Mesendoderm (in vitro differentiated cells): Measurements from ENCODE around the gene PRRG3.

Source experiments
- DNase-seq: peaks from one replicate; pipeline ENCODE4 v3.0.0; 2013
- H2AK5ac ChIP-seq: 2 replicates; pipeline ENCODE4 v1.6.1; 2013; ENCODE audit warnings: low read length, inconsistent platforms
- H2BK120ac ChIP-seq: 2 replicates; pipeline ENCODE4 v1.6.1; 2013; ENCODE audit warnings: low read depth, mild to moderate bottlenecking, low read length, moderate library complexity, mixed read lengths
- H2BK15ac ChIP-seq: replicated peaks from 2 replicates; pipeline ENCODE4 v1.6.1; 2013; ENCODE audit warnings: low read depth, mild to moderate bottlenecking, moderate library complexity
- H2BK5ac ChIP-seq: 2 replicates; pipeline ENCODE4 v1.6.1; 2013; ENCODE audit warnings: low read length, inconsistent platforms
- H3K18ac ChIP-seq: 2 replicates; pipeline ENCODE4 v1.6.1; 2013; ENCODE audit warnings: mild to moderate bottlenecking, low read length, mixed read lengths
- H3K23ac ChIP-seq: one replicate; pipeline ENCODE4 v1.6.1; 2013; ENCODE audit warnings: low read length
- H3K27ac ChIP-seq: 2 replicates; pipeline ENCODE4 v1.5.1; 2013; ENCODE audit warnings: low read depth, mild to moderate bottlenecking, inconsistent platforms, low read length, moderate library complexity
- H3K27me3 ChIP-seq: 2 replicates; pipeline ENCODE4 v1.6.1; 2013; ENCODE audit warnings: low read length, control low read depth, mild to moderate bottlenecking, inconsistent platforms; ENCODE audit not compliant: insufficient read depth, poor library complexity
- H3K36me3 ChIP-seq: 2 replicates; pipeline ENCODE4 v1.6.1; 2013; ENCODE audit warnings: low read length, inconsistent platforms; ENCODE audit not compliant: control insufficient read depth, insufficient read depth
- H3K4ac ChIP-seq: one replicate; pipeline ENCODE4 v1.6.1; 2013; ENCODE audit warnings: low read depth, mild to moderate bottlenecking, low read length, moderate library complexity
- H3K4me1 ChIP-seq: 2 replicates; pipeline ENCODE4 v1.6.1; 2013; ENCODE audit warnings: low read depth, low read length, inconsistent platforms; ENCODE audit not compliant: control insufficient read depth
- H3K4me2 ChIP-seq: 2 replicates; pipeline ENCODE4 v1.6.1; 2013; ENCODE audit warnings: low read length
- H3K4me3 ChIP-seq: 2 replicates; pipeline ENCODE4 v1.5.1; 2013; ENCODE audit warnings: mild to moderate bottlenecking, low read length
- H3K56ac ChIP-seq: one replicate; pipeline ENCODE4 v1.6.1; 2013; ENCODE audit warnings: low read length
- H3K79me1 ChIP-seq: 2 replicates; pipeline ENCODE4 v1.6.1; 2013; ENCODE audit warnings: low read length, inconsistent platforms
- H3K79me2 ChIP-seq: 2 replicates; pipeline ENCODE4 v1.6.1; 2013; ENCODE audit warnings: mild to moderate bottlenecking, low read length; ENCODE audit not compliant: control insufficient read depth, insufficient read depth
- H3K9ac ChIP-seq: 2 replicates; pipeline ENCODE4 v1.6.1; 2013; ENCODE audit warnings: low read length, inconsistent platforms
- H4K5ac ChIP-seq: one replicate; pipeline ENCODE4 v1.6.1; 2013; ENCODE audit warnings: low read length
- H4K8ac ChIP-seq: one replicate; pipeline ENCODE4 v1.6.1; 2013; ENCODE audit warnings: low read depth, mild to moderate bottlenecking, control low read depth, low read length, moderate library complexity
- WGBS: extraction: QIAGEN DNeasy Blood & Tissue Kit; methylation state at CpG from one replicate; pipeline ENCODE4 v1.1.7; 2013; ENCODE audit warnings: low lambda C conversion rate, missing lambda C conversion rate; ENCODE audit not compliant: insufficient coverage; ENCODE audit errors: extremely low coverage; 5-methylcytosine and 5-hydroxymethylcytosine counted together

PRRG3 gene

GRCh38 chrX:151726751-151727150 lies 31.5 kb downstream of the PRRG3 start:
- H3K27me3 ChIP-seq, result no peaks in the 10 kb centered on the region
- H3K79me2 ChIP-seq, result no peaks in the 10 kb centered on the region
- no CpG with 5 or more reads among the region's 5 CpGs for WGBS
- no peak overlapping the region for H2BK120ac ChIP-seq
- H2BK5ac ChIP-seq, result no peak overlapping the region
- H3K4me2 ChIP-seq, result no peak overlapping the region
- H3K79me1 ChIP-seq, result no peaks in the 10 kb centered on the region
- H3K27ac ChIP-seq, result no peak overlapping the region
- no peak overlapping the region for H4K8ac ChIP-seq
- H3K23ac ChIP-seq, result no peak overlapping the region
- no peak overlapping the region for H3K56ac ChIP-seq
- H3K36me3 ChIP-seq, result no peaks in the 10 kb centered on the region
- H3K4ac ChIP-seq, result no peak overlapping the region
- H4K5ac ChIP-seq, result no peak overlapping the region
- no peak overlapping the region for H3K9ac ChIP-seq
- no peak overlapping the region for H3K18ac ChIP-seq
- DNase-seq, result no peak
- no peak overlapping the region for H2BK15ac ChIP-seq
- no peaks in the 10 kb centered on the region for H3K4me1 ChIP-seq
- no peak overlapping the region for H3K4me3 ChIP-seq
- no peak overlapping the region for H2AK5ac ChIP-seq

- no peak overlapping the region for H3K23ac ChIP-seq
- H2BK15ac ChIP-seq, result no peak overlapping the region
- no CpG with 5 or more reads among the region's 4 CpGs for WGBS
These were observed 32.1 kb downstream of the PRRG3 start for GRCh38 chrX:151727346-151727745.

GRCh38 chrX:151729056-151729725 lies 33.9 kb downstream of the PRRG3 start:
- Histone ChIP-seq H3K36me3 (no peaks in the 10 kb centered on the region), H3K18ac (no peak overlapping the region), H3K9ac (no peak overlapping the region), H3K56ac (no peak overlapping the region), H3K4me3 (no peak overlapping the region), H3K23ac (no peak overlapping the region), H3K27me3 (no peaks in the 10 kb centered on the region), H3K4ac (no peak overlapping the region), H2AK5ac (no peak overlapping the region), H3K4me1 (no peaks in the 10 kb centered on the region), H3K27ac (no peak overlapping the region), H2BK120ac (no peak overlapping the region), H2BK15ac (no peak overlapping the region), H3K4me2 (no peak overlapping the region), H4K5ac (no peak overlapping the region), H4K8ac (no peak overlapping the region), H2BK5ac (no peak overlapping the region), H3K79me2 (no peaks in the 10 kb centered on the region), H3K79me1 (no peaks in the 10 kb centered on the region)
- WGBS, result no CpG with 5 or more reads among the region's 4 CpGs
- DNase-seq, result no peak

More at GRCh38 chrX:151727346-151727745, 32.1 kb downstream of the PRRG3 start:
- Histone ChIP-seq H3K79me1 (no peaks in the 10 kb centered on the region), H3K27ac (no peak overlapping the region), H3K4me2 (no peak overlapping the region), H4K5ac (no peak overlapping the region), H3K27me3 (no peaks in the 10 kb centered on the region), H4K8ac (no peak overlapping the region), H3K9ac (no peak overlapping the region), H3K79me2 (no peaks in the 10 kb centered on the region), H3K4ac (no peak overlapping the region), H3K4me1 (no peaks in the 10 kb centered on the region), H3K36me3 (no peaks in the 10 kb centered on the region), H2AK5ac (no peak overlapping the region), H3K4me3 (no peak overlapping the region), H3K18ac (no peak overlapping the region), H3K56ac (no peak overlapping the region), H2BK5ac (no peak overlapping the region), H2BK120ac (no peak overlapping the region)
- no peak for DNase-seq

- Histone ChIP-seq H2AK5ac (no peak within 1 kb of the TSS), H3K4me3 (no peak within 1 kb of the TSS), H3K9ac (no peak within 1 kb of the TSS), H2BK120ac (no peak within 1 kb of the TSS), H3K36me3 (no peaks in the 10 kb centered on the region), H3K56ac (no peak within 1 kb of the TSS), H3K4ac (no peak within 1 kb of the TSS), H3K27me3 (no peaks in the 10 kb centered on the region), H3K18ac (no peak within 1 kb of the TSS), H2BK5ac (no peak within 1 kb of the TSS), H3K27ac (no peak within 1 kb of the TSS), H3K79me2 (no peaks in the 10 kb centered on the region), H3K4me2 (no peak within 1 kb of the TSS), H4K5ac (no peak within 1 kb of the TSS), H3K4me1 (no peaks in the 10 kb centered on the region), H3K79me1 (no peaks in the 10 kb centered on the region), H3K23ac (no peak within 1 kb of the TSS), H4K8ac (no peak within 1 kb of the TSS), H2BK15ac (no peak within 1 kb of the TSS)
- no peak for DNase-seq
- WGBS, result no CpG with 5 or more reads among the region's 4 CpGs
These were observed 39.2 kb downstream of the PRRG3 start, which contains the start of gene CNGA2 for GRCh38 chrX:151734446-151734845. Gene CNGA2, plus strand, starts transcription at chrX:151734746. Its CDS starts 3,738 bp downstream, at chrX:151738484.

GRCh38 chrX:151735219-151735618 lies 40.0 kb downstream of the PRRG3 start:
- Histone ChIP-seq H3K27me3 (no peaks in the 10 kb centered on the region), H3K18ac (no peak overlapping the region), H3K56ac (no peak overlapping the region), H3K4me1 (no peaks in the 10 kb centered on the region), H4K5ac (no peak overlapping the region), H3K4me3 (no peak overlapping the region), H2BK120ac (no peak overlapping the region), H3K79me2 (no peaks in the 10 kb centered on the region), H2BK5ac (no peak overlapping the region), H3K27ac (no peak overlapping the region), H3K23ac (no peak overlapping the region), H3K9ac (no peak overlapping the region), H3K79me1 (no peaks in the 10 kb centered on the region), H3K4ac (no peak overlapping the region), H3K4me2 (no peak overlapping the region), H3K36me3 (no peaks in the 10 kb centered on the region), H2AK5ac (no peak overlapping the region), H4K8ac (no peak overlapping the region), H2BK15ac (no peak overlapping the region)
- DNase-seq, result no peak
- WGBS, result no CpG with 5 or more reads among the region's 2 CpGs

- no peak for DNase-seq
- H3K27me3 ChIP-seq, result no peaks in the 10 kb centered on the region
- H3K27ac ChIP-seq, result no peak overlapping the region
- no peak overlapping the region for H3K18ac ChIP-seq
- no peak overlapping the region for H3K9ac ChIP-seq
- WGBS, result no CpG with 5 or more reads among the region's 6 CpGs
- H4K5ac ChIP-seq, result no peak overlapping the region
- H3K4me1 ChIP-seq, result no peaks in the 10 kb centered on the region
- H3K4ac ChIP-seq, result no peak overlapping the region
- H3K36me3 ChIP-seq, result no peaks in the 10 kb centered on the region
- no peaks in the 10 kb centered on the region for H3K79me1 ChIP-seq
- no peaks in the 10 kb centered on the region for H3K79me2 ChIP-seq
- H2BK15ac ChIP-seq, result no peak overlapping the region
- no peak overlapping the region for H3K23ac ChIP-seq
- no peak overlapping the region for H2BK120ac ChIP-seq
- no peak overlapping the region for H3K56ac ChIP-seq
- no peak overlapping the region for H3K4me2 ChIP-seq
- H4K8ac ChIP-seq, result no peak overlapping the region
- no peak overlapping the region for H3K4me3 ChIP-seq
- H2AK5ac ChIP-seq, result no peak overlapping the region
- H2BK5ac ChIP-seq, result no peak overlapping the region
These were observed 41.4 kb downstream of the PRRG3 start for GRCh38 chrX:151736685-151737084.
